GM21447 (cell line): ENCODE measurements around the gene PTPRK.

Experiments
- ATAC-seq: cut with Tn5 transposase; IDR thresholded peaks from one replicate; pipeline ENCODE4 v1.9.1; 2021; ENCODE audit not compliant: unreplicated experiment

The PTPRK gene

DNA sequence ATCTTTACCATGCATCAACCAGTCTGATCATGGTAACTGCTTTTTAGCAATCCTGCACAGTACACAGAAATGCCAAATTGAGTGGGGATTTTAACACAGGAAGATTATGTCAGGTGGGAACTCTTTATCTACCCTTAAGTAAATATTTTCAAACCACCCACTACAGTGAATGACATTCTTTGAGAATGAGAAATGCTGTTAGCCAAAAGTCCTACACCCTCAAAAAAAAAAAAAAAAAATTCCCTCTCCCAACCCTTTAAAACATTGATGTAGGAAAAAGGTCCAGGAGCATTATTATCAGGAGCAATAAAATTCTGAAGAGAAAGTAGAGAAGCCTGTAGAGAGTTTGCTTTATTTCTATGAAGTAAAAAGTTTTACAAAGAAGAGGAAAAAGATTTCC, 312.3 kb downstream of the PTPRK start:
- ATAC-seq = no peak

DNA sequence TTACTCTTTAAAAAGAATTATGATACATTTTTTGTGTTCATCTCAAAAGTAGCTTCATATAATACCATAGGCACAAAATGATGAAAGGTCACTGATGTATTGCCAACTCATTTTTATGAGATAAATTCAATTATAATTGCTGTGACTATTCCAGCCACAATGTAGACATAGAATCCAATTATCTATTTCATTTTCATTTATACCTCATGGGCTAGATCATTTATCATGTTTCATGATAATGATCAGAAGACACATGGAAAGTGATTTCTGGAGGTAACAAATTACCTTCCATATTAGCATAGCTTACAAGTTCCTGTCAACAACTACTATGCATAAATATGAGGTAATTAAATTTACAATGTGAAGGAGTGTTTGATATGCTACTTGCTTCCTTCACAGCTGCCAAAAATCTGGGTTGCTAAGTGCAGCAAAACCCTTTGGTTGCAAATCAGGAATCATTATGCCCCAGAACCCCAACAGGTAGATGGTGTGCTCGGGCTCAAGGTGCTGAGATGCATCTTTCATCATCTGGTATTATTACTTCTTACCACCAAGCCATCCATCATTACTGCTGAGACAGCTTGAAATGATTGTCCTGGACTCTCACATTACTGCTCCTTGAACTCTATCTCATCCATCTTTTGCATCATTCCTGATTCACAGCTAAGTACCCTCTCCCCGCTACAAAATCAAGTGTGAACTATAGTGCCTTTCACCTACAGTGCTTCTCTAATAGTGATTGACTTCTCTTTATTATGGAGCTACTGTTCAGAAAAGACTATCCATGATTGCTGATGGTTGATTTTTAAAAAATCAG, 313.6 kb downstream of the PTPRK start:
- no peak for ATAC-seq

DNA sequence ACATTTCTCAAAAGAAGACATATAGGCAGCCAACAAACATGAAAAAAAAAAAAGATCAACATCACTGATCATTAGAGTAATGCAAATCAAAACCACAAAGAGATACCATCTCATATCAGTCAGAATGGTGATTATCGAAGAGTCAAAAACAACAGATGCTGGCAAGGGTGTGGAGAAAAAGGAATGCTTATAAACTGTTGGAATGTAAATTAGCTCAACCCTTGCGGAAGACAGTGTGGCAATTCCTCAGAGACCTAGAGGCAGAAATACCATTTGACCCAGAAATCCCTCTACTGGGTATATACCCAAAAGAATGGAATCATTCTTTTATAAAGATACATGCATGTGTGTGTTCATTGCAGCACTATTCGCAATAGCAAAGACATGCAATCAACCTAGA, 315.8 kb downstream of the PTPRK start:
- ATAC-seq = no peak

- no peak for ATAC-seq
These were observed 318.1 kb downstream of the PTPRK start for GRCh38 chr6:128202169-128202765.

DNA sequence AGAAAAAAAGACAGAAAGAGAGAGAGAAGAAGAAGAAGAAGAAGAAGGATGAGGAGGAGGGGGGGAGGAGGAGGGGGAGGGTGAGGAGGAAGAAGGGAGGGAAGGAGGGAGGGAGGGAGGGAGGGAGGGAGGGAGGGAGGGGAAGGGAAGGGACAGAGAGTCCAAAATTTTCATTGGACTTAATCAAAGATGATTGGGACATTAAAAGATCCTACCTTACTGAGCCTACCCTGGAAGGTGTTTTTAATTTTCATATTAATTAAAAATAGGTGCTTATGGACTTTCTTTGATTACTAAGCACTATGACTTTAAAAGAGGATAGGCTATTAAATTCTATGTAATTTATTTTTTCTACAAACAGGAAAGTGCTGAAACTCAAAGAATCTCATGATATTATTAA, 319.6 kb downstream of the PTPRK start:
- ATAC-seq = no peak

- ATAC-seq = no peak
These were observed 320.9 kb downstream of the PTPRK start for GRCh38 chr6:128199461-128199860.

DNA sequence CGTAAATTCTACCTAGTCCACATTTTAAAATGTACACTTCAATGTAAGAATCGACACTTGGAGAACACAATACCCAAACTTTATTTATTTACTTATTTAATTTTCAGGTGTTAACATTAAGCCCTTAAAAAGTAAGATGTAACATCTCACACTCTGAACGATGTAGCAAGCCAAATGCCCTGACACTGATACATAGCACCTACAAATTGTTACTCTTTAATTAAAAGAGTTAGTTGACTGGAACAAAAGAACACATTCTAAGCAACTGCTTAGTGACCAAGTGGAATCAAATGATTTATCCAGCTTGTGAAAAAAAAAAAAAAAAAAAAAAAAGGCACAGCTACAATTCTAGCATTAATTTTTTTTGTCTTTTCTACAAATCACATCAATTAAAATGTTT, 327.4 kb downstream of the PTPRK start:
- ATAC-seq = no peak

DNA sequence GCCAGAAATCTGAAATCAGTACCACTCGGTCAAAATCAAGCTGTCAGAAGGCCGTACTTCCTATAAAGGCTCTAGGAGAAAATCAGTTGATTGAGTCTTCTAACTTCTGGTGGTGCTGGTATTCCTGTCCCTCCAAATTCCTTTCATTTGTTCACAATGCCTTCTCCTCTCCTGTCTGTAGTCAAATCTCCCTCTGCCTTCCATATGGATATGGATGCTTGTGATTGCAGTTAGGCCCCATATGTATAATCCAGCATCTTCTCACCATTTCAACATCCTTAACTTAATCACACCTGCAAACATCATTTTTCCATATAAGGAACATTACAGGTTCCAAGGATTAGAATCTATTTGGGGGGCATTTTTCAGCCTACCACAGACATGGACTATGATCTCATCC, 331.7 kb downstream of the PTPRK start:
- ATAC-seq = no peak

DNA sequence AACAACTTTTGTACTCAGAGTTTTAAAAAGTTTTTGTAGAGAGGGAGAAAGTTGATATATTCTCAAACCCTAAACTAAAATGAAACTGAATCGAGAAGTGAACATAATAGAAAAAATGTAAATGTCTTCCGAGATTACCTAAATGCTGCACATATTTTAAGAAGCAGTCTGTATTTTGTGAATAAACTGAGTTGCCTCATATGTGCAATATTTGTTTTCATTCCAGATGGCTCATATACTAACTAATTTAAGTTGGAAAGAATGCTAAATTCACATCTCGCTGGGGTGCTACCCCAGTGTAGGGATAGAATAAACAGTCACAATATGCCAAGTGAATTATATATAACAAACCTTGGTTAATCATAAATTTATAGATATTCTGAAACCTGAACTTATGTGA, 333.7 kb downstream of the PTPRK start:
- no peak for ATAC-seq

DNA sequence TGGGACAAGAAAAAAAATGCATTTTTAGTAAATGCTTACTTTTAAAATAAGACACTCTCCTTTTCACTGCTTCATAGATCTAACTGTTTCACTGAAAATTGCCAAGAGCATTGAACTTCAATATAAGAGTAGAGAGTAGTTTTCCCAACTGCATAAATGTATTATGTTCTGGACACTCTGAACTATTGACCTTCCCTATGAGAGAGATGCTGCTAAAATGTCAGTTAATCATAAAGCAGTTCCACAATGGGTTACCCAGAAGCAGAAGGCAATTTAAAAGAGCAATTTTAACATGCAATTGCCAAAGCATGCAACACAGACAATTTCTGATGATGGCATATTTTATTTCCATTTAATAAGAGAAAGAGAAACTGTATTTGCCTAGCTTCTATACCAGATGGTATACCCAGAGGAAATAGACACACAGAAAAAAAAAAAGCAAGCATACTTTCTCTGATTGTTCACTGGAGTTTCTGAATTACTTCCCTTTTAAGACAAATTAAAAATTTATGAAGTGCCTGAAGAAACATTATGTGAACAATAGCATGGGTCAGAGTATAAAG, 340.4 kb downstream of the PTPRK start:
- no peak for ATAC-seq

GRCh38 chr6:128174724-128175123, 345.7 kb downstream of the PTPRK start:
- no peak for ATAC-seq

DNA sequence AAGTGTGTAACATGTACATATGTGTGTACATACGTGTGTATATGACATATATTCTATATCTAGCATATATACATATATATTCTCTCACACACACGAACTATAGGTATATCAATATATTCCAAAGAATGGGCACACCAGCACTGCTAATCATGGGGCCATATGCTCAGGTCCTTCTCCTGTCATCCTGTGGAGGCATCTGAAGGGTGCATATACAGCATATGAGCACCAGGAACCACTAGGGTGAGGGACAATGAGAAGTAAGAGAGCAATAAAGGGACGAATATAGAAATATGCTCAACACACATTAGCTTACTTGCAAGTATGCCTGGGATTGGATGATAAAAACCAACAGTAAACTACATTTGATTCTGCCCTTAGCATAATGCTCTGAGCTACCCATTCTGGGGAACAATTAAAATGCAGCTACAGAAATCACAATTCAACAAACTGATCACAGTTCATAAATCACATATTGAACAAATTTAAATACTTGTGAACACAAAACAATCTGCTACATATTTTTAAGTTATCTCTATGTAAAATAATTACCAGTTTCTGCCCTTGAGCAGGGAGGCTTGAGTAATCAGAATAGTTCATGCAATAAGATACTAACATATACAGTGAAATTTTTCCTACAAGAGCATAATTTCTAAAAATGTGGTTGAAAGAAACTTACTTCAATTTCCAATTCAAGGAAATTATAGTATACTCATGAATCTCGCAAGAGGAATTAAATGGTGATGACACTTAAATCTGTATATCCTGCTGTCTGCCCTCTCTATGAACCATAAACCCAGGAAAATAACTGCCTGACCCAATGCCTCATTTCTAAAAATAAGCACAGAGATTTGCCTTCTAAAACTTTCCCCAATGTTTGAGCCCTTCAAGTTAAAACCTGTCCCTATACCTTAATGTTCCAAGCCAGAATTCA, 347.4 kb downstream of the PTPRK start:
- no peak for ATAC-seq

DNA sequence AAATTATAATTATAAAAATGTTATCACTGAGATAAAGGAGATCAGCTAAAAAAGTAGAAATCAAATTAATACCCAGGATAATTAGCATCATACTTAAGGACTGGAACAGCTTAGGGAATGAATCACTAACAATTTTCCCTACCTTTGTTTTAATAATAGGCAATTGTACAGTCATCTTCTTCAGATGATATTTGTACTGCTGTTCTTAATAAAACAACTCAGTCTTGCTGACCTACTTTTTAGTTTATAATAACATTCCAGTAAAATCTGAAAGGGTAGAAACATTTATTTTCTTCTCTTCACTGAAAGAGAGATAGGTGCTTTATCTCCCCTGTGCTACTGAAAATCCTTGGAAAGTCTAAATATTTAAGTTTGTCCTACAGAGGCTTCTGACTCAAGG, 348.3 kb downstream of the PTPRK start:
- no peak for ATAC-seq

- ATAC-seq = no peak
These were observed 349.2 kb downstream of the PTPRK start for GRCh38 chr6:128171182-128171581.

DNA sequence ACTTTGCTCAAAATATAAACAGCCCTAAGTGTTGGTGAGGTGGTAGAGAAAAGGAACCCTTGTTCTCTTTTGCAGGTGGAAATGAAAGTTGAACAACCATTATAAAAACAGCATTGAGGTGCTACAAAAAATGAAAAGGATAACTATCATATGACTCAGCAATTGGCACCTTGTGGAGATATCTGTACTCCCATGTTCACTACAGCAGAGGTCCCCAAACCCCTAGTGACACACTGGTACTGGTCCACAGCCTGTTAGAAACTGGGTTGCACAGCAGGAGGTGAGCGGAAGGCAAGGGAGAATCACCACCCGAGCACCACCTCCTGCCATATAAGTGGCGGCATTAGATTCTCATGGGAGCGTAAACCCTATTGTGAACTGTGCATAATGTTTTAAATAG, 352.2 kb downstream of the PTPRK start:
- no peak for ATAC-seq

DNA sequence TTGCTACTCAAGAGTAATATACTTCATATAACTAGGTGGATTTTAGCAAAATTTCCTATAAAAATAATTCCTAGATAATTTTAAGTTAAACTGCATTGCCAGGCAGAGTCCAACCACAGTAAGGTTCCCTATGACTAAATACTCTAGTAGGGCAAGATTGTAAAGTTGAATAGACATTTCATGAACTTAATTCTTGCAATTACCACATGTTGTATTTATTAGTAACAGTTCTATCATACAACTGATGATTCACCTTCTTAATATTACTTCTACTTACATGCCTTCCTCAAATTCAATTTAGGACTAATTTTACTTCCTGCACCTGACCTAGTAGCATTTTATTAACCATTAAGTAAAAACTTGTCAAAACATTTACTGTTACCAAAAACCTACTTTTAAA, 352.8 kb downstream of the PTPRK start:
- ATAC-seq = no peak

DNA sequence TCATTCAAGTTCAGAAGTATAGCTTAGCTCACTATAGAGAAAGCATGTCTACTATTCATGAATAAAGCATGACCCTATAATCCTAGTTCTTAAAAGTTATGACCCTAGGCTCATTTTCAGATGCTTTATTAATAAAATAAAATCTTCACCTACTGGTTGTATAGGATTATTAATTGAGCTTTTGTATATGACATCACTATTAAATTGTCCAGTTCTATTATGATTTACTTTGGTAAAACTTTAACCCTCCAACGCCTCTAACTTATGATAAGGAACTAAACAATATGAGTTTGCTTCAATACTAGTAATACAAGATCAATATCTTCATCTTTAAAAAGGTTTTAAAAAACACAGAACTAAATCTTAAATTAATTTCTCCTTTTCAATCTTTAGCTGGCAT, 356.1 kb downstream of the PTPRK start:
- ATAC-seq = no peak

GRCh38 chr6:128162423-128162822, 358.0 kb downstream of the PTPRK start:
- no peak for ATAC-seq

DNA sequence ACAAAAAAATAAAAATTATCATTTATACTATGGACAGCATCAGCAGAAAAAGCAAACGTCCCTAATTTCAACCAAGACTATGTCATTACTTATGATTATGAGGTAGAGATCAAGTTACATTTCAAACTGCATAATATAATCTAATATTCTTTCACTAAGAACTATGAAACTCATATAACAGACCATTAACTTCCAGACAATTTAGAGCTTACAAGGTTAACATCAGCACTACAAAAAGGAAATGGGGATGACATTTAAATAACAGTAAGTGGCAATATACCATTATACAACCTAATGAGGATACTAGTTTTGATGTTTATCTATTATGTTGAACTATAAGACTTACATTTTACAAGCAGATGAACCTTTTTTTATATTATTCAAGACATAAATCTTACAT, 358.6 kb downstream of the PTPRK start:
- ATAC-seq = no peak

DNA sequence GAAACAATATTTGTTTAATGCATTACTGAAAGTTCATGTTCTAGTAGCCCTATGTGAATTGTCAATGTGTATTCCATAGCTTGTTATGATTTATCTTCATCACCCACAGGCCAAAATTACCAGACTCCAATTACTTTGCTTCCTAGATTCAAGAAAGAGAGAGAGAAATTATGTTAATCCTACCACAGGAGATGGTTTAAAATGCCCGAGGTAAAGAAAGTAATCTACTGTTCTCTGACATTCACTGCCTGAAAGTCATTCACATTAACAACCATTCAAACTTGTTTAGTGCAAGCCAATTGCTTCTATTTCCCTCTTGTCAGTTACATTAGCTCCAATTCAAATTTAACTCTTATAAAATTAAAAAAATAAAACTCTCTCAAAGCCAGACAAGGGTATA, 359.1 kb downstream of the PTPRK start:
- no peak for ATAC-seq

DNA sequence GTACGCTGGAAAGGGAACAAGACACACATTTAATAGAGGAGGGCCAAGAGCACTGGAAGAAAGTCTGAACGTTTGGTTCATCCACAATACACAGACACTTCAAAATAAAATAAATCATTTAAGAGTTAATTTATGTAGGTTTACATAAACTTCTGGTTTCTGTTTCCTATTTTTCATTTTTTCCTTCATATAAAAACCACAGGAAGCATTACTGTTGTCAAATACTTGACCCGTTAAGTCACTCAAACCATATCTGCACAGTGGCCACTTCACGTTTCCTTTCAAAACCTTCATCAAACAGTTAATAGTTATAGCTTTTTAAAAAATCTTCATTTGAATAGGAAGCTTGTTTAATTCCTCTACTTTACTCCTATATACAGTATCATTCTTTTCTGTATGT, 361.9 kb downstream of the PTPRK start:
- ATAC-seq = no peak
